KOPT-K1 (cell line): ENCODE data around the gene PSMB7.

ENCODE experiments used
- H3K27ac ChIP-seq: fragments of 200-600 bp; sonication (generic); 2 replicates; pipeline ENCODE4 v1.5.1; 2016; ENCODE audit warnings: antibody characterized with exemption, mild to moderate bottlenecking, low read depth, low read length; ENCODE audit not compliant: poor library complexity, severe bottlenecking
- H3K36me3 ChIP-seq: fragments of 200-600 bp; sonication (generic); 2 replicates; pipeline ENCODE4 v1.5.1; 2017; ENCODE audit warnings: antibody characterized with exemption, mild to moderate bottlenecking, low read length, moderate library complexity; ENCODE audit not compliant: insufficient read depth
- H3K9me3 ChIP-seq: fragments of 200-600 bp; sonication (generic); 2 replicates; pipeline ENCODE4 v1.5.1; 2017; ENCODE audit warnings: antibody characterized with exemption, low read length, mild to moderate bottlenecking; ENCODE audit not compliant: insufficient read depth, poor library complexity, severe bottlenecking

The PSMB7 gene

DNA sequence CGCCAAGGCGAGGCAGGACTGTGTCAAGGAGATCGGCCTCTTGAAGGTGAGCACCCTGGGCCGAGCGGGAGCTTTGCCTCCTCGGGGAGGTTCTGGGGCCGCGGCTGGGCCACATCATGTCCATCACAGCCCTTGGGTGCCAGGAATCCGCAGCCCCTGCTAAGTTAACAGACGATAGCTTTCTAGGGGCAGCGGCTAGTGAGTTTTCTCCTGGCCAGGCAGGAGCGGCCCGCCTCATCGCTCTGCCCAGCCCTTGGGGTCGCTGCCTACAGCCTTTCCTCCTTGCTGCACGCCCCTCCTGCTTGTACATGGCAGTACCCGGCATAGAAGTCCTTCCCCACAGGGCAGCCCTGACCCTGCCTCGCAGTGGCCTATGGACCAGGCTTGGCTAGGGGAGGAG is 101.3 kb downstream of the PSMB7 start:
- no peaks in the 10 kb centered on the region for H3K9me3 ChIP-seq
- H3K36me3 ChIP-seq = no peaks in the 10 kb centered on the region; the same call in 1 of the 2 replicates
- no peak overlapping the region for H3K27ac ChIP-seq

DNA sequence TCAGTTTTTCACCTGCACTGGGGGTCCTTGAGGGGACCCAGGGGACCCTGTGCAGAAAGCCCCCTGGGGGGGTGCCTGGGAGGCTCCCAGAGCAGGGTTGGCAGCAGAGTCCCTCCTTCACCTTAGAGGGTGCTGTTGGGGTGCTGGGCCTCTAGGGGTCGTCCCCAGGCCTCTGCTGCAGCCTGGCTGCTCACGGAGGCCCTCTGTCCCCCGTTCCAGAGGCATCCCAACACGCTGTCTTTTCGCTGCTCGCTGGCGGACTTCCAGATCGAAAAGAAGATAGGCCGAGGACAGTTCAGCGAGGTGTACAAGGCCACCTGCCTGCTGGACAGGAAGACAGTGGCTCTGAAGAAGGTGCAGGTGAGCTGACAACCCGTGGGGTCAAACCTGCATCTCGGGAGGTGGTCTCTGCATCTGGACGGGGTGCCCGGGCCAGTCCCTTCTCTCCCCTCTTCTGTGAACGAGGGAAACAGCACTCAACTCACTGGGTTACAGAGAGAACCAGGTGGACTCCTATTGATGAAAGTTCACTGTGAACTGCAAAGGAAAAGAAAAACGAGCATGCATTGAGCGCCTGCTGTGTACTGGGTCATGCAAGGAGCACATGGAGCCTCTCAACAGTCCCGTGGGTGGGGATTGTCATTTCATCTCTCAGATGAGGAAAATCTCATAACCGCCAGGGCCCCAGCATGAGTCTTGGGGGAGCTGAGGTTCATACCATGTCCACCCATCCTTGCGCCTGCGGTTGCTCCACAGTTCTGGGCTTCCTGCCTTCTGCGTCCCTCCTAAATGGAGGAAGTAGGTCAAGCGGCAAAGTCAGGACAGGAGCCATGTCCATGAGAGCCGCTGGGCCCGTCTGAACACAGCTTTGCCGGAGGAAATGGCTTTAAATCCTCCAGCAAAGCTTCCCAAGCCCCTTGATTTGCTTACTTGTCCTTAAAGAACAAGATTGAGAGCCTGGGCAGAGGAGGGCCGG is 102.7 kb downstream of the PSMB7 start:
- H3K9me3 ChIP-seq = no peaks in the 10 kb centered on the region
- no peak overlapping the region for H3K27ac ChIP-seq
- no peaks in the 10 kb centered on the region; the same call in 1 of the 2 replicates for H3K36me3 ChIP-seq

DNA sequence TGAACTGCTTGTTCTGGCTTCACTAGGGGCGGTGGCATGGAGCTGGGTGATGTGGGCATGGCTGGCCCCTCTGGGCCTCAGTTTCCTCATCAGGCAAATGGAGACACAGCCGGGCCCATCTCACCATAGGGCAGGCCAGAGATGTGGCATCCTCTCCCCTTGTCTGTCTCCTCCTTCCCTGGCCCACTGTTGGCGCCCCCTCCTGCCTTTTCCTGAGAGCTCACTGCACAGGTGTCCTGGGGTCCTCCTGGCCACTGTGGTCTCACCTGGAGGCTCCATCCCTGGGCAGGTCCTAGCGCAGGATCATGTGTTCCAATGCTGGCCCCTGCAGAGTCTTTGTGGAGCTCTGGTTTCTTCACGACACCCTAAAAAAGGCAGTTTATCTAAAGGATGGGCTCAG is 104.0 kb downstream of the PSMB7 start:
- H3K36me3 ChIP-seq = no peaks in the 10 kb centered on the region; the same call in 1 of the 2 replicates
- no peak overlapping the region for H3K27ac ChIP-seq
- H3K9me3 ChIP-seq = no peaks in the 10 kb centered on the region

DNA sequence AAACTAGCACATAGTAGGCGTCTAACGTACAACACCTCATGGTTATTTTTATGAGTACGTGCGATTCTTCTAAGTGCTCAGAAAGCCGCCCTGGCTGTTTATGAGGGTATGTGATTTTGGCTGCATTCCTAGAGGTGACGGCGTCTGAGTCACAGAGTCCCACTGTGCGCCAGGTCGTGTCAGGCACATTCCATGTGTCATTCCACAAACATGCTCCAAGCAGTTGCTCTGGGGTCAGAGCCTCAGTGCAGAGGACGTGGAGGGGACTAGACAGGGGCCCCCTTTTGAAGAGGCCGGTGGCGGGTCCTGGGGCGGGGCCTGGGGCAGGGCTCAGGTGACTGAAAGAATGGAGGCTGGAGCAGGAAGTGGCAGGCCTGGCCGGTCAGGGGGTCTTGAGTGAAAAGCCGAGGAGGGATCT is 105.6 kb downstream of the PSMB7 start:
- no peak overlapping the region for H3K27ac ChIP-seq
- H3K36me3 ChIP-seq = no peaks in the 10 kb centered on the region
- H3K9me3 ChIP-seq = no peaks in the 10 kb centered on the region

DNA sequence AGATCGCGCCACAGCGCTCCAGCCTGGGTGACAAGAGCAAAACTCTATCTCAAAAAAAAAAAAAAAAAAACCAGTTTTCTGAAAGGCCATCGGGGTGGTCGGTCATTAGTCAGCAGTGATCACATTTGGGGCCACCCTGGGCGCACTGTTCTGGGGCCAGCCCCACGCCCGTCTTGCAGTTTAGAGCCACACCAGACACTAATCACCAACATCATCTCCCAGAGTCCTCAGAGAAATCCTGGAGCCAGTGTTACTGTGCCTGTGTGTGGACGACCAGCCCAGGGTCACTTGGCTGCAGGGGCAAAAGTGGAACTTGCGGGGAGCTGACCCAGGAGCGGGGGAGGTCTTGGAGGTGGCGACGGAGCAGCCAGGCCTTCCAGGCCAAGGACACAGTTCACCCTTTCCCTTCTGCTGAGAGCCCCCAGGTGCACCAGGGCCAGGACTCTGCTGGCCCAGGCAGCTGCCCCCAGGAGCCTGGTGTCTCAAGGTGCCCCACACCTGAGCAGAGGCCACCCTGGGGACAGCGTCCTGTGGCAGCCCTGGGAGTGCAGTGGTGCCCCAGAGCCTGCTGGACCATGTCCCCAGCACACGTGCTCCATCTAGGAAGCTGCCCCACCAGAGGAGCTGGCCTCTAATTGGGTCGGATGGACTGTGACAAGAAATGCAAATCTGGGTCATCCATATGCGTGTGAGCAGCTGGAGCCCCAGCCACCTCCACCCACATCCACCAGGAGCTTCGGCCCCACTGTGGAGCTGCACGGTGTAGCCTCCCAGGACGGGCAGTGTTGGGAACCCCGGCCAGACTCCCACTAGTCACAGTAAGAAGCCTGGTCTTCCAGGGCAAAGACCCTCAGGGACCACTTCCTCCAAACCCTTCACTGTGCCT is 106.4 kb downstream of the PSMB7 start:
- no peak overlapping the region for H3K27ac ChIP-seq

DNA sequence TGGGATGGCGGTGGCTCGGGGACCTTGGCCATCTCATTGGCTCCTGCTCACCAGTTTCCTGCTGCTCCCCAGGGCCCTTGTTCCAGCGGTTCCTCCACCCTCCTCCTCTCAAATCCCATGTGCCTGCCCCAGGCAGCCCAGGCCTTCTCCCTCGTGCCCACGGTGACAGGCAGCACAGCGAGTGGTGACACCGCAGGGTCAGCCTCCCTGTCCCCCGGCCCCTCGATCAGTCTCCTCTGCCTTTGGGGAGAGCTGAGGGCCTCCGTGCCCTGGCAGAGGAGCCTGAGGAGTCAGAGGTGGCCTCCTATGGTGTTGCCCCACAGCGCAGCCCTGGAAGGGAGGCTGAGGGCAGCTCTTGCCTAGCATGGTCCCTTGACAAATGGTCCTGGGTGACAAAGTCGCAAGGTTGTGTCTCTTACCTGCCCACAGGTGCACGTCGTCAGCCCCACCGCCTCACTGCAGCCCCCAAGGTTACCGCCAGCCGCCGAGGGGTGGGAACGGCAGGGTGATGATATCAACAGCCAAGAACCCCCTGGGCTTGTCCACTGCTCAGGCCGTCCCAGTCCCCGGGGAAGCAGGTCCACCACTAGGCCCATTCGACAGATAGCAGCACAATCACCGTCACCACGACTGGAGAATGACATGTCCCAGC is 107.7 kb downstream of the PSMB7 start:
- Histone ChIP-seq H3K36me3 (no peaks in the 10 kb centered on the region), H3K27ac (no peak overlapping the region), H3K9me3 (no peaks in the 10 kb centered on the region)

More for the DNA sequence above, 106.4 kb downstream of the PSMB7 start:
- Histone ChIP-seq H3K9me3 (no peaks in the 10 kb centered on the region), H3K36me3 (no peaks in the 10 kb centered on the region)

DNA sequence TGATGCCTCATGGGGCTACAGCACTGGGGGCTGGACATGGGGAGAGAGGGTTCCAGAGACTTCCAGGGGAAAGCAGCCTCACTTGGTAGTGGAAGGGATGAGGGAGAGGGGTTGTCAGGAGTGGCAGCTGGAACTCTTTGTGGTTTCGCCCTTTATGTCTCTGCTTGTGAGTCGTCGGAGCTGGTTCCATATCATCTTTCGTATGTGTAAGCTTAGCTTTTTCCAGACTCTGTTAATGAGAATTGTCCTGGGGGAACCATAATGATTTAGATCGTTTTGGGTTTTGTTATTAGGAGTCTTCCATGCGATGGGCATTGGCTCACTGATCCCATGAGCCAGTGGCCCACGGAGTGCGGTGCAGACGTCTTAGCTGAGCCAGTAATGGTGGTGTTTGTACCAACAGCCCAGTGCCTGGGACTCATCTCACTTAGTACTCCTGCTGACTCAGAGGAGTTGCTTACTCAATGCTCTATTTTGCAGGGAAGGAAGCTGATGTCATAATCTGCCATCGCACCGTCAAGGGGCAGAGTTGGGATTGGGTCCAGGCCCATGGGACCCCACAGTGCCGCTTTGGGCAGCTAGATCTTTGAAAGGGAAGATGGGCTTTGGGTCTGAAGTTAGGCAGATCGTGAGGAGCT is 109.0 kb downstream of the PSMB7 start:
- H3K27ac ChIP-seq = no peak overlapping the region

DNA sequence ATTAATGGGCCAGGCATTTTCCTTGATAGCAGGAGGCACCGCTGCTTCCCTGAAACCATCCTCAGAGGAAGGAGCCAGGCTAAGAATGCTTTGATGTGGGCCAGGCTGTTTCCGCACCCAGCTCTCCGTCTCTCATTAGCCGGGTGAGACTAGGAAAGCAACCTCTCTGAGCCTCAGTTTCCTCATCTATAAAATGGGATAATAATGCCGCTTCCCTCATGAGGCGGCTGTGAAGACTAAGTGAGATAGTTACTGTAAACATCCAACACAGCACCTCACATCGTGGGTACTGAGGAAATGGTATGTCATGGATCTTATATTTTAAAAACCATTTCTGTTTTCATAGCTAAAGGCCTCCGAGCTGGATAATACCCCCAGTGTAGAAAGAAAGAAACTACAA is 111.0 kb downstream of the PSMB7 start:
- H3K27ac ChIP-seq = no peak overlapping the region
- H3K9me3 ChIP-seq = no peaks in the 10 kb centered on the region
- H3K36me3 ChIP-seq = no peaks in the 10 kb centered on the region

More for the DNA sequence above, 109.0 kb downstream of the PSMB7 start:
- no peaks in the 10 kb centered on the region for H3K9me3 ChIP-seq
- H3K36me3 ChIP-seq = no peaks in the 10 kb centered on the region

DNA sequence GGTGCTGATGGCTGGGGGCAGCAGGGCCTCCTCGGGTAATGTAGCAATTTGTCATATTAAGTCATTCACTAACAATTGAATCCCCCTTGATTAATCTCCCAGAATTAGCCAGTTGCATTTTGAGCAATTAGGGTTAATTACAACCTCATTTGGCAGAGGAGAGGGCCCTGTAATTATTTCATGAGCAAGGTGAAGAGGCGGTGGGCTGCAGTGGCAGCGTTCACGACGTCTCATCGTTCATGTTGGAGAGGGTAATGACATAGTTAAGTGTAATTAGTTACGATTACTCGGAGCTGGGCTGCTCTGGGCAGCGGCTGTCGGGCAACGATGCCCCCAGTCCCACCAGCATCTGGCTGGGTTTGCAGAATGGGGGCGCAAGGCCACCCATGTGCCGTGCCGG is 111.5 kb downstream of the PSMB7 start:
- H3K27ac ChIP-seq = no peak overlapping the region

More for the DNA sequence above, 111.5 kb downstream of the PSMB7 start:
- no peaks in the 10 kb centered on the region for H3K36me3 ChIP-seq
- H3K9me3 ChIP-seq = no peaks in the 10 kb centered on the region
